B cell (primary cell): Measurements from ENCODE around the gene BRIP1.

ENCODE experiments used
- EZH2 ChIP-seq: IDR thresholded peaks from 2 replicates; pipeline ENCODE4 v1.6.1; 2012; ENCODE audit warnings: borderline replicate concordance, low read depth, mild to moderate bottlenecking, moderate library complexity, low read length; ENCODE audit not compliant: insufficient read depth, poor library complexity, severe bottlenecking
- TF ChIP-seq, protein P1 (sequence below): fragments of 200-600 bp; IDR thresholded peaks from one replicate; pipeline ENCODE4 v1.8.0; 2022; ENCODE audit warnings: antibody characterized with exemption, mild to moderate bottlenecking

DNA sequence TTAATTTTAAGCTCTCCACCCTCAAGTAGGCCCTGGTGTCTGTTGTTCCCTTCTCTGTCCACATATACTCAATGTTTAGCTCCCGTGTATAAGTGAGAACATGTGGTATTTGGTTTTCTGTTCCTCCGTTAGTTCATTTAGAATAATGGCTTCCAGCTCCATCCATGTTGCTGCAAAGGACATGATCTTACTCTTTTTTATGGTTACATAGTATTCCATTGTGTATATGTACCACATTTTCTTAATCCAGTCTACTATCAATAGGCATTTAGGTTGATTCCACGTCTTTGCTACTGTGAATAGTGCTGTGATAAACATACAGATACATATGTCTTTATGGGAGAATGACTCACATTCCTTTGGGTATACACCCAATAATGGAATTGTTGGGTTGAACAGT, 160.9 kb downstream of the BRIP1 start:
- TF ChIP-seq, protein P1, sequence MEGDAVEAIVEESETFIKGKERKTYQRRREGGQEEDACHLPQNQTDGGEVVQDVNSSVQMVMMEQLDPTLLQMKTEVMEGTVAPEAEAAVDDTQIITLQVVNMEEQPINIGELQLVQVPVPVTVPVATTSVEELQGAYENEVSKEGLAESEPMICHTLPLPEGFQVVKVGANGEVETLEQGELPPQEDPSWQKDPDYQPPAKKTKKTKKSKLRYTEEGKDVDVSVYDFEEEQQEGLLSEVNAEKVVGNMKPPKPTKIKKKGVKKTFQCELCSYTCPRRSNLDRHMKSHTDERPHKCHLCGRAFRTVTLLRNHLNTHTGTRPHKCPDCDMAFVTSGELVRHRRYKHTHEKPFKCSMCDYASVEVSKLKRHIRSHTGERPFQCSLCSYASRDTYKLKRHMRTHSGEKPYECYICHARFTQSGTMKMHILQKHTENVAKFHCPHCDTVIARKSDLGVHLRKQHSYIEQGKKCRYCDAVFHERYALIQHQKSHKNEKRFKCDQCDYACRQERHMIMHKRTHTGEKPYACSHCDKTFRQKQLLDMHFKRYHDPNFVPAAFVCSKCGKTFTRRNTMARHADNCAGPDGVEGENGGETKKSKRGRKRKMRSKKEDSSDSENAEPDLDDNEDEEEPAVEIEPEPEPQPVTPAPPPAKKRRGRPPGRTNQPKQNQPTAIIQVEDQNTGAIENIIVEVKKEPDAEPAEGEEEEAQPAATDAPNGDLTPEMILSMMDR = no peak
- no peak for TF ChIP-seq EZH2
